Mammary epithelial cell (primary cell): ENCODE data around the gene FNDC8.

ENCODE experiments used
- CTCF ChIP-seq, 2 donors: IDR thresholded peaks in 1 of 2; conservative IDR thresholded peaks in 1 of 2; 2 replicates each; pipeline ENCODE4 v1.5.1; 2011 to 2012; ENCODE audit warnings: inconsistent platforms in 2 of 2, low read length in 2 of 2, mild to moderate bottlenecking in 2 of 2, control low read depth in 1 of 2, low read depth in 1 of 2; ENCODE audit not compliant: insufficient read depth in 1 of 2; ENCODE audit errors: extremely low read depth in 1 of 2
- EZH2 ChIP-seq: IDR thresholded peaks from 2 replicates; pipeline ENCODE4 v1.6.1; 2012; ENCODE audit warnings: low read length, inconsistent platforms, borderline replicate concordance

GRCh38 chr17:35163886-35164285 lies 42.5 kb downstream of the FNDC8 start:
- TF ChIP-seq CTCF (conservative IDR thresholded peaks at IDR 0.05 in 1 of 2, IDR thresholded peaks at IDR 0.05 in 1 of 2; ENCODE audit: extremely low read depth in 1 of 2, insufficient read depth in 1 of 2, low read depth in 1 of 2, low read length in 2 of 2) (no peak), EZH2 (no peak)
